HG03097 (cell line): ENCODE results near the gene BBX.
"Not testable (repeated sequence)": the region's sequence is repeated elsewhere in the genome, so short reads cannot be mapped to it uniquely, and the experiment has no call there.

Experiments used
- ATAC-seq: cut with Tn5 transposase; IDR thresholded peaks from one replicate; pipeline ENCODE4 v1.9.1; 2021; ENCODE audit not compliant: unreplicated experiment, low FRiP score

Gene BBX

GRCh38 chr3:107676469-107677309 lies 153.9 kb downstream of the BBX start:
- ATAC-seq, result no peak

- ATAC-seq, result no peak
These were observed 157.2 kb downstream of the BBX start for GRCh38 chr3:107679921-107680320.

- no peak for ATAC-seq
These were observed 157.9 kb downstream of the BBX start for GRCh38 chr3:107680698-107681097.

GRCh38 chr3:107681396-107681795 lies 158.6 kb downstream of the BBX start:
- ATAC-seq, result no peak

GRCh38 chr3:107682580-107682979 lies 159.8 kb downstream of the BBX start:
- ATAC-seq, result no peak

- no peak for ATAC-seq
These were observed 160.7 kb downstream of the BBX start for GRCh38 chr3:107683447-107683846.

- ATAC-seq, result no peak
These were observed 161.7 kb downstream of the BBX start for GRCh38 chr3:107684431-107684925.

GRCh38 chr3:107685383-107685782 lies 162.6 kb downstream of the BBX start:
- ATAC-seq, result no peak

- ATAC-seq, result no peak
These were observed 164.4 kb downstream of the BBX start for GRCh38 chr3:107687056-107687581.

GRCh38 chr3:107689355-107689754 lies 166.6 kb downstream of the BBX start:
- no peak for ATAC-seq

- no peak for ATAC-seq
These were observed 167.9 kb downstream of the BBX start for GRCh38 chr3:107690522-107691138.

GRCh38 chr3:107691984-107692383 lies 169.2 kb downstream of the BBX start:
- not testable (repeated sequence) for ATAC-seq

GRCh38 chr3:107697348-107697747 lies 174.6 kb downstream of the BBX start:
- ATAC-seq, result not testable (repeated sequence)

GRCh38 chr3:107697855-107698254 lies 175.1 kb downstream of the BBX start:
- not testable (repeated sequence) for ATAC-seq

GRCh38 chr3:107699682-107700081 lies 176.9 kb downstream of the BBX start:
- no peak for ATAC-seq

GRCh38 chr3:107701299-107701698 lies 178.5 kb downstream of the BBX start:
- no peak for ATAC-seq

- no peak for ATAC-seq
These were observed 181.7 kb downstream of the BBX start for GRCh38 chr3:107704477-107704876.

GRCh38 chr3:107705046-107705445 lies 182.3 kb downstream of the BBX start:
- ATAC-seq, result no peak

GRCh38 chr3:107710851-107711250 lies 188.1 kb downstream of the BBX start:
- ATAC-seq, result no peak

- no peak for ATAC-seq
These were observed 194.0 kb downstream of the BBX start for GRCh38 chr3:107716734-107717133.

- ATAC-seq, result no peak
These were observed 195.8 kb downstream of the BBX start for GRCh38 chr3:107718547-107718946.

GRCh38 chr3:107727102-107727501 lies 204.3 kb downstream of the BBX start:
- no peak for ATAC-seq
